GM21528 (cell line): Measurements from ENCODE around the gene ILDR1.
"Not testable (repeated sequence)": the region's sequence is repeated elsewhere in the genome, so short reads cannot be mapped to it uniquely, and the experiment has no call there.

ENCODE experiments used
- ATAC-seq: cut with Tn5 transposase; IDR thresholded peaks from one replicate; pipeline ENCODE4 v1.9.1; 2021; ENCODE audit warnings: mild to moderate bottlenecking, moderate library complexity; ENCODE audit not compliant: unreplicated experiment, low FRiP score

The ILDR1 gene

GRCh38 chr3:122021811-122022401 is at the start of gene ILDR1:
ILDR1 (minus strand) TSS chr3:122022247; CDS start chr3:122022077, 170 bp downstream.
- ATAC-seq = no peak

- ATAC-seq = no peak
These were observed 45.7 kb upstream of the ILDR1 start for GRCh38 chr3:122067588-122068240.

- ATAC-seq = no peak
These were observed 45.1 kb upstream of the ILDR1 start for GRCh38 chr3:122067214-122067550.

GRCh38 chr3:122066331-122067213 is 44.5 kb upstream of the ILDR1 start:
- no peak for ATAC-seq

- no peak for ATAC-seq
These were observed 42.3 kb upstream of the ILDR1 start for GRCh38 chr3:122064326-122064725.

GRCh38 chr3:122063908-122064307 is 41.9 kb upstream of the ILDR1 start:
- no peak for ATAC-seq

GRCh38 chr3:122060040-122060698 is 38.1 kb upstream of the ILDR1 start:
- no peak for ATAC-seq

- ATAC-seq = no peak
These were observed 36.2 kb upstream of the ILDR1 start for GRCh38 chr3:122058294-122058693.

- no peak for ATAC-seq
These were observed 35.6 kb upstream of the ILDR1 start for GRCh38 chr3:122057671-122058070.

- peak; percentile 90 for ATAC-seq
These were observed 33.2 kb upstream of the ILDR1 start, which contains the start of gene CD86 for GRCh38 chr3:122055215-122055614. CD86 (plus strand) TSS chr3:122055362; CDS start chr3:122055490, 128 bp downstream.

GRCh38 chr3:122052968-122053367 is 30.9 kb upstream of the ILDR1 start:
- no peak for ATAC-seq

GRCh38 chr3:122047773-122048172 is 25.7 kb upstream of the ILDR1 start:
- not testable (repeated sequence) for ATAC-seq

- ATAC-seq = not testable (repeated sequence)
These were observed 25.2 kb upstream of the ILDR1 start for GRCh38 chr3:122047296-122047695.

GRCh38 chr3:122033023-122033422 is 11.0 kb upstream of the ILDR1 start:
- ATAC-seq = no peak

- no peak for ATAC-seq
These were observed 10.5 kb upstream of the ILDR1 start for GRCh38 chr3:122032531-122032930.

- ATAC-seq = peak; percentile 48
These were observed 9.0 kb upstream of the ILDR1 start for GRCh38 chr3:122031123-122031468.

GRCh38 chr3:122030381-122031122 is 8.5 kb upstream of the ILDR1 start:
- ATAC-seq = peak; percentile 62

GRCh38 chr3:122025296-122025695 is 3.2 kb upstream of the ILDR1 start:
- peak; percentile 83 for ATAC-seq

- ATAC-seq = no peak
These were observed 2.8 kb upstream of the ILDR1 start for GRCh38 chr3:122024800-122025199.

GRCh38 chr3:122023335-122023910 is 1.4 kb upstream of the ILDR1 start:
- ATAC-seq = no peak
